GM23338 (cell line): Measurements from ENCODE around the gene KIRREL3. TPM values are rescaled to one million over a fixed set of nuclear protein-coding genes. Genes with fewer than 3 reads are reported as not detected.

Source experiments
- ATAC-seq: fragments of 200-7000 bp; cut with Tn5 transposase; 3 replicates; pipeline ENCODE4 v1.9.1; 2020
- DNase-seq: peaks from one replicate; pipeline ENCODE4 v3.0.0-alpha.2; 2015; ENCODE audit warnings: low spot score
- H2AFZ ChIP-seq: fragments of 200-600 bp; sonication (generic); 2 replicates; pipeline ENCODE4 v1.8.0; 2016; ENCODE audit warnings: antibody characterized with exemption, mild to moderate bottlenecking, moderate library complexity
- H3F3A ChIP-seq: fragments of 200-600 bp; sonication (generic); replicated peaks from 2 replicates; pipeline ENCODE4 v1.8.0; 2017; ENCODE audit warnings: antibody characterized with exemption, mixed run types, low read depth
- H3K27ac ChIP-seq: fragments of 200-600 bp; sonication (generic); 2 replicates; pipeline ENCODE4 v1.6.1; 2016; ENCODE audit warnings: low read depth
- H3K27me3 ChIP-seq: fragments of 200-600 bp; sonication (generic); 2 replicates; pipeline ENCODE4 v1.8.0; 2016; ENCODE audit warnings: mild to moderate bottlenecking, mixed run types, moderate library complexity; ENCODE audit not compliant: insufficient read depth
- H3K36me3 ChIP-seq: fragments of 200-600 bp; sonication (generic); 2 replicates; pipeline ENCODE4 v1.8.0; 2016; ENCODE audit warnings: mild to moderate bottlenecking; ENCODE audit not compliant: insufficient read depth
- H3K4me1 ChIP-seq: fragments of 200-600 bp; sonication (generic); 2 replicates; pipeline ENCODE4 v1.8.0; 2016; ENCODE audit warnings: mild to moderate bottlenecking, moderate library complexity; ENCODE audit not compliant: insufficient read depth
- H3K4me2 ChIP-seq: fragments of 200-600 bp; sonication (generic); 2 replicates; pipeline ENCODE4 v1.7.1; 2017; ENCODE audit warnings: mixed run types
- H3K4me3 ChIP-seq: fragments of 200-600 bp; sonication (generic); 2 replicates; pipeline ENCODE4 v1.6.1; 2016; ENCODE audit warnings: mixed run types
- H3K79me2 ChIP-seq: fragments of 200-600 bp; sonication (generic); replicated peaks from 2 replicates; pipeline ENCODE4 v1.8.0; 2017; ENCODE audit warnings: mild to moderate bottlenecking; ENCODE audit not compliant: insufficient read depth
- H3K9me2 ChIP-seq: fragments of 200-600 bp; sonication (generic); 2 replicates; pipeline ENCODE4 v1.8.0; 2017; ENCODE audit not compliant: insufficient read depth
- H4K20me1 ChIP-seq: fragments of 200-600 bp; sonication (generic); replicated peaks from 2 replicates; pipeline ENCODE4 v1.8.0; 2017; ENCODE audit warnings: mild to moderate bottlenecking; ENCODE audit not compliant: insufficient read depth
- H3K27ac Mint-ChIP-seq: 2 replicates; pipeline ENCODE4 v1.8.0; 2020; ENCODE audit warnings: inconsistent platforms, mild to moderate bottlenecking, moderate library complexity, mixed read lengths
- H3K27me3 Mint-ChIP-seq: 3 replicates; pipeline ENCODE4 v1.8.0; 2022; ENCODE audit warnings: low read depth, mild to moderate bottlenecking, moderate library complexity, mixed read lengths, inconsistent platforms; ENCODE audit not compliant: insufficient read depth, poor library complexity
- H3K36me3 Mint-ChIP-seq: 3 replicates; pipeline ENCODE4 v1.8.0; 2021; ENCODE audit warnings: low read depth, mild to moderate bottlenecking, inconsistent platforms, moderate library complexity, mixed read lengths
- H3K4me1 Mint-ChIP-seq: 3 replicates; pipeline ENCODE4 v1.8.0; 2020; ENCODE audit warnings: mild to moderate bottlenecking, inconsistent platforms, mixed read lengths
- H3K4me3 Mint-ChIP-seq: 3 replicates; pipeline ENCODE4 v1.8.0; 2021; ENCODE audit warnings: moderate library complexity, mild to moderate bottlenecking, inconsistent platforms, mixed read lengths
- H3K9me3 Mint-ChIP-seq: 3 replicates; pipeline ENCODE4 v1.8.0; 2020; ENCODE audit warnings: moderate library complexity, mild to moderate bottlenecking, inconsistent platforms, mixed read lengths
- CREB1 ChIP-seq: fragments of 250-450 bp; sonication (Bioruptor Pico); IDR thresholded peaks from 2 replicates; pipeline ENCODE4 v1.5.0; 2020; ENCODE audit warnings: low read depth, mild to moderate bottlenecking, moderate library complexity
- EZH2 ChIP-seq: fragments of 200-600 bp; sonication (generic); IDR thresholded peaks from one replicate; pipeline ENCODE4 v1.8.0; 2017; ENCODE audit warnings: antibody characterized with exemption, mild to moderate bottlenecking, low read depth; ENCODE audit not compliant: unreplicated experiment
- EZH2phosphoT487 ChIP-seq: fragments of 200-600 bp; sonication (generic); IDR thresholded peaks from one replicate; pipeline ENCODE4 v1.8.1; 2018; ENCODE audit warnings: antibody characterized with exemption; ENCODE audit not compliant: unreplicated experiment
- JUNB ChIP-seq: IDR thresholded peaks from one replicate; pipeline ENCODE4 v1.6.1; 2016; ENCODE audit warnings: antibody characterized with exemption; ENCODE audit not compliant: unreplicated experiment
- NANOG ChIP-seq: IDR thresholded peaks from 2 replicates; pipeline ENCODE4 v1.6.1; 2016; ENCODE audit warnings: antibody characterized with exemption, borderline replicate concordance
- POLR2AphosphoS5 ChIP-seq: IDR thresholded peaks from 2 replicates; pipeline ENCODE4 v1.6.1; 2016; ENCODE audit warnings: antibody characterized with exemption, low read depth
- STAT1 ChIP-seq: IDR thresholded peaks from one replicate; pipeline ENCODE4 v1.6.1; 2016; ENCODE audit warnings: antibody characterized with exemption; ENCODE audit not compliant: unreplicated experiment
- ZNF114 ChIP-seq: fragments of 250-450 bp; sonication (Bioruptor Pico); IDR thresholded peaks from 2 replicates; pipeline ENCODE4 v1.5.0; 2020; ENCODE audit warnings: mild to moderate bottlenecking, moderate library complexity
- ZNF331 ChIP-seq: fragments of 250-450 bp; sonication (Bioruptor Pico); IDR thresholded peaks from 2 replicates; pipeline ENCODE4 v1.5.0; 2020; ENCODE audit warnings: low read depth, mild to moderate bottlenecking, moderate library complexity
- polyA plus RNA-seq: library from polyadenylated mRNA; unstranded; fragments of >200 nt; fragmentation: Nextera tagmentation; extraction: Ambion mirVana; gene quantifications from 2 replicates; pipeline ENCODE4 v1.2.1, GENCODE V29; 2016
- total RNA-seq: library from RNA; depleted of rRNA; stranded (reverse); fragments of >200 nt; shearing (Covaris generic); gene quantifications from 2 replicates; pipeline ENCODE4 v1.2.3, GENCODE V29; 2014
- TF ChIP-seq, protein P1 (sequence below), 2 experiments: fragments of 200-600 bp in 1 of 2; sonication (generic) in 1 of 2; conservative IDR thresholded peaks; 2 replicates each; pipeline versions ENCODE4 v1.5.1 to v1.6.1; 2016 to 2017; ENCODE audit warnings: antibody characterized with exemption in 2 of 2, low read depth in 2 of 2, mild to moderate bottlenecking in 2 of 2, moderate library complexity in 1 of 2
- TF ChIP-seq, protein P2 (sequence below): IDR thresholded peaks from 2 replicates; pipeline ENCODE4 v1.6.1; 2016; ENCODE audit warnings: antibody characterized with exemption
- TF ChIP-seq, protein P3 (sequence below): IDR thresholded peaks from one replicate; pipeline ENCODE4 v1.6.1; 2018; ENCODE audit warnings: antibody characterized with exemption; ENCODE audit not compliant: unreplicated experiment
- TF ChIP-seq, protein P4 (sequence below): fragments of 250-450 bp; sonication (Bioruptor Pico); IDR thresholded peaks from 2 replicates; pipeline ENCODE4 v1.5.0; 2020; ENCODE audit warnings: mild to moderate bottlenecking, moderate library complexity

The KIRREL3 gene
- total and polyA plus RNA-seq, 2 experiments from 2014 or later = 0.13 to 1.5 TPM

DNA sequence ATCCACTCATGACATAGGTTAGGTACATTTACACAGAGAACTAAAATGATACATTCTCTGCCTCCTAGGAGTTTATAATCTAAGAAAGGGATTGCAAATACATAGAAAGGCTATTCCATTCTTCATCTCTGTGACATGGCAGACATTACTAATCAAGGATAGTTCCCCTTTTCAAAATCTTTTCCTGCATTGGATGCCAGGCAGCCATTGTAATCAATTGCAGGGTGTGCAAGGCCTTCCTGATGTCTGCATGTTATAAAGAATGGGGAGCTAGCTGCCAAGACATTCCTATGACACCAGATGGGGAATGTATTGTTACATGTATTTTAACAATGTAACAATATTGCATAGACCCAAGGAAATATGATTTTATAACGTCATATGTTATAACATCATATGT, 82.0 kb downstream of the KIRREL3 start:
- H3K4me2 ChIP-seq = no peak overlapping the region
- no peak overlapping the region for H3K4me3 ChIP-seq
- no peaks in the 10 kb centered on the region for H4K20me1 ChIP-seq
- no peaks in the 10 kb centered on the region for H3F3A ChIP-seq
- no peak overlapping the region for H3K4me3 Mint-ChIP-seq
- DNase-seq = no peak
- no peak overlapping the region for H2AFZ ChIP-seq
- H3K79me2 ChIP-seq = no peaks in the 10 kb centered on the region
- ATAC-seq = no peak
- peaks cover 9% of the 10 kb centered on the region for H3K4me1 Mint-ChIP-seq
- no peak for TF ChIP-seq ZNF114 (CRISPR knock-in tag)
- TF ChIP-seq NANOG = no peak
- no peak for TF ChIP-seq EZH2phosphoT487
- no peak for TF ChIP-seq EZH2
- no peak for TF ChIP-seq ZNF331
- TF ChIP-seq, protein P1, sequence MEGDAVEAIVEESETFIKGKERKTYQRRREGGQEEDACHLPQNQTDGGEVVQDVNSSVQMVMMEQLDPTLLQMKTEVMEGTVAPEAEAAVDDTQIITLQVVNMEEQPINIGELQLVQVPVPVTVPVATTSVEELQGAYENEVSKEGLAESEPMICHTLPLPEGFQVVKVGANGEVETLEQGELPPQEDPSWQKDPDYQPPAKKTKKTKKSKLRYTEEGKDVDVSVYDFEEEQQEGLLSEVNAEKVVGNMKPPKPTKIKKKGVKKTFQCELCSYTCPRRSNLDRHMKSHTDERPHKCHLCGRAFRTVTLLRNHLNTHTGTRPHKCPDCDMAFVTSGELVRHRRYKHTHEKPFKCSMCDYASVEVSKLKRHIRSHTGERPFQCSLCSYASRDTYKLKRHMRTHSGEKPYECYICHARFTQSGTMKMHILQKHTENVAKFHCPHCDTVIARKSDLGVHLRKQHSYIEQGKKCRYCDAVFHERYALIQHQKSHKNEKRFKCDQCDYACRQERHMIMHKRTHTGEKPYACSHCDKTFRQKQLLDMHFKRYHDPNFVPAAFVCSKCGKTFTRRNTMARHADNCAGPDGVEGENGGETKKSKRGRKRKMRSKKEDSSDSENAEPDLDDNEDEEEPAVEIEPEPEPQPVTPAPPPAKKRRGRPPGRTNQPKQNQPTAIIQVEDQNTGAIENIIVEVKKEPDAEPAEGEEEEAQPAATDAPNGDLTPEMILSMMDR (conservative IDR thresholded peaks at IDR 0.05; ENCODE audit: low read depth in 2 of 2) = no peak
- no peak for TF ChIP-seq CREB1 (CRISPR knock-in tag)
- TF ChIP-seq, protein P2, sequence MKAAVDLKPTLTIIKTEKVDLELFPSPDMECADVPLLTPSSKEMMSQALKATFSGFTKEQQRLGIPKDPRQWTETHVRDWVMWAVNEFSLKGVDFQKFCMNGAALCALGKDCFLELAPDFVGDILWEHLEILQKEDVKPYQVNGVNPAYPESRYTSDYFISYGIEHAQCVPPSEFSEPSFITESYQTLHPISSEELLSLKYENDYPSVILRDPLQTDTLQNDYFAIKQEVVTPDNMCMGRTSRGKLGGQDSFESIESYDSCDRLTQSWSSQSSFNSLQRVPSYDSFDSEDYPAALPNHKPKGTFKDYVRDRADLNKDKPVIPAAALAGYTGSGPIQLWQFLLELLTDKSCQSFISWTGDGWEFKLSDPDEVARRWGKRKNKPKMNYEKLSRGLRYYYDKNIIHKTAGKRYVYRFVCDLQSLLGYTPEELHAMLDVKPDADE = no peak
- TF ChIP-seq POLR2AphosphoS5 = no peak
- TF ChIP-seq, protein P3, sequence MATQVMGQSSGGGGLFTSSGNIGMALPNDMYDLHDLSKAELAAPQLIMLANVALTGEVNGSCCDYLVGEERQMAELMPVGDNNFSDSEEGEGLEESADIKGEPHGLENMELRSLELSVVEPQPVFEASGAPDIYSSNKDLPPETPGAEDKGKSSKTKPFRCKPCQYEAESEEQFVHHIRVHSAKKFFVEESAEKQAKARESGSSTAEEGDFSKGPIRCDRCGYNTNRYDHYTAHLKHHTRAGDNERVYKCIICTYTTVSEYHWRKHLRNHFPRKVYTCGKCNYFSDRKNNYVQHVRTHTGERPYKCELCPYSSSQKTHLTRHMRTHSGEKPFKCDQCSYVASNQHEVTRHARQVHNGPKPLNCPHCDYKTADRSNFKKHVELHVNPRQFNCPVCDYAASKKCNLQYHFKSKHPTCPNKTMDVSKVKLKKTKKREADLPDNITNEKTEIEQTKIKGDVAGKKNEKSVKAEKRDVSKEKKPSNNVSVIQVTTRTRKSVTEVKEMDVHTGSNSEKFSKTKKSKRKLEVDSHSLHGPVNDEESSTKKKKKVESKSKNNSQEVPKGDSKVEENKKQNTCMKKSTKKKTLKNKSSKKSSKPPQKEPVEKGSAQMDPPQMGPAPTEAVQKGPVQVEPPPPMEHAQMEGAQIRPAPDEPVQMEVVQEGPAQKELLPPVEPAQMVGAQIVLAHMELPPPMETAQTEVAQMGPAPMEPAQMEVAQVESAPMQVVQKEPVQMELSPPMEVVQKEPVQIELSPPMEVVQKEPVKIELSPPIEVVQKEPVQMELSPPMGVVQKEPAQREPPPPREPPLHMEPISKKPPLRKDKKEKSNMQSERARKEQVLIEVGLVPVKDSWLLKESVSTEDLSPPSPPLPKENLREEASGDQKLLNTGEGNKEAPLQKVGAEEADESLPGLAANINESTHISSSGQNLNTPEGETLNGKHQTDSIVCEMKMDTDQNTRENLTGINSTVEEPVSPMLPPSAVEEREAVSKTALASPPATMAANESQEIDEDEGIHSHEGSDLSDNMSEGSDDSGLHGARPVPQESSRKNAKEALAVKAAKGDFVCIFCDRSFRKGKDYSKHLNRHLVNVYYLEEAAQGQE = no peak
- TF ChIP-seq JUNB = no peak
- TF ChIP-seq, protein P4, sequence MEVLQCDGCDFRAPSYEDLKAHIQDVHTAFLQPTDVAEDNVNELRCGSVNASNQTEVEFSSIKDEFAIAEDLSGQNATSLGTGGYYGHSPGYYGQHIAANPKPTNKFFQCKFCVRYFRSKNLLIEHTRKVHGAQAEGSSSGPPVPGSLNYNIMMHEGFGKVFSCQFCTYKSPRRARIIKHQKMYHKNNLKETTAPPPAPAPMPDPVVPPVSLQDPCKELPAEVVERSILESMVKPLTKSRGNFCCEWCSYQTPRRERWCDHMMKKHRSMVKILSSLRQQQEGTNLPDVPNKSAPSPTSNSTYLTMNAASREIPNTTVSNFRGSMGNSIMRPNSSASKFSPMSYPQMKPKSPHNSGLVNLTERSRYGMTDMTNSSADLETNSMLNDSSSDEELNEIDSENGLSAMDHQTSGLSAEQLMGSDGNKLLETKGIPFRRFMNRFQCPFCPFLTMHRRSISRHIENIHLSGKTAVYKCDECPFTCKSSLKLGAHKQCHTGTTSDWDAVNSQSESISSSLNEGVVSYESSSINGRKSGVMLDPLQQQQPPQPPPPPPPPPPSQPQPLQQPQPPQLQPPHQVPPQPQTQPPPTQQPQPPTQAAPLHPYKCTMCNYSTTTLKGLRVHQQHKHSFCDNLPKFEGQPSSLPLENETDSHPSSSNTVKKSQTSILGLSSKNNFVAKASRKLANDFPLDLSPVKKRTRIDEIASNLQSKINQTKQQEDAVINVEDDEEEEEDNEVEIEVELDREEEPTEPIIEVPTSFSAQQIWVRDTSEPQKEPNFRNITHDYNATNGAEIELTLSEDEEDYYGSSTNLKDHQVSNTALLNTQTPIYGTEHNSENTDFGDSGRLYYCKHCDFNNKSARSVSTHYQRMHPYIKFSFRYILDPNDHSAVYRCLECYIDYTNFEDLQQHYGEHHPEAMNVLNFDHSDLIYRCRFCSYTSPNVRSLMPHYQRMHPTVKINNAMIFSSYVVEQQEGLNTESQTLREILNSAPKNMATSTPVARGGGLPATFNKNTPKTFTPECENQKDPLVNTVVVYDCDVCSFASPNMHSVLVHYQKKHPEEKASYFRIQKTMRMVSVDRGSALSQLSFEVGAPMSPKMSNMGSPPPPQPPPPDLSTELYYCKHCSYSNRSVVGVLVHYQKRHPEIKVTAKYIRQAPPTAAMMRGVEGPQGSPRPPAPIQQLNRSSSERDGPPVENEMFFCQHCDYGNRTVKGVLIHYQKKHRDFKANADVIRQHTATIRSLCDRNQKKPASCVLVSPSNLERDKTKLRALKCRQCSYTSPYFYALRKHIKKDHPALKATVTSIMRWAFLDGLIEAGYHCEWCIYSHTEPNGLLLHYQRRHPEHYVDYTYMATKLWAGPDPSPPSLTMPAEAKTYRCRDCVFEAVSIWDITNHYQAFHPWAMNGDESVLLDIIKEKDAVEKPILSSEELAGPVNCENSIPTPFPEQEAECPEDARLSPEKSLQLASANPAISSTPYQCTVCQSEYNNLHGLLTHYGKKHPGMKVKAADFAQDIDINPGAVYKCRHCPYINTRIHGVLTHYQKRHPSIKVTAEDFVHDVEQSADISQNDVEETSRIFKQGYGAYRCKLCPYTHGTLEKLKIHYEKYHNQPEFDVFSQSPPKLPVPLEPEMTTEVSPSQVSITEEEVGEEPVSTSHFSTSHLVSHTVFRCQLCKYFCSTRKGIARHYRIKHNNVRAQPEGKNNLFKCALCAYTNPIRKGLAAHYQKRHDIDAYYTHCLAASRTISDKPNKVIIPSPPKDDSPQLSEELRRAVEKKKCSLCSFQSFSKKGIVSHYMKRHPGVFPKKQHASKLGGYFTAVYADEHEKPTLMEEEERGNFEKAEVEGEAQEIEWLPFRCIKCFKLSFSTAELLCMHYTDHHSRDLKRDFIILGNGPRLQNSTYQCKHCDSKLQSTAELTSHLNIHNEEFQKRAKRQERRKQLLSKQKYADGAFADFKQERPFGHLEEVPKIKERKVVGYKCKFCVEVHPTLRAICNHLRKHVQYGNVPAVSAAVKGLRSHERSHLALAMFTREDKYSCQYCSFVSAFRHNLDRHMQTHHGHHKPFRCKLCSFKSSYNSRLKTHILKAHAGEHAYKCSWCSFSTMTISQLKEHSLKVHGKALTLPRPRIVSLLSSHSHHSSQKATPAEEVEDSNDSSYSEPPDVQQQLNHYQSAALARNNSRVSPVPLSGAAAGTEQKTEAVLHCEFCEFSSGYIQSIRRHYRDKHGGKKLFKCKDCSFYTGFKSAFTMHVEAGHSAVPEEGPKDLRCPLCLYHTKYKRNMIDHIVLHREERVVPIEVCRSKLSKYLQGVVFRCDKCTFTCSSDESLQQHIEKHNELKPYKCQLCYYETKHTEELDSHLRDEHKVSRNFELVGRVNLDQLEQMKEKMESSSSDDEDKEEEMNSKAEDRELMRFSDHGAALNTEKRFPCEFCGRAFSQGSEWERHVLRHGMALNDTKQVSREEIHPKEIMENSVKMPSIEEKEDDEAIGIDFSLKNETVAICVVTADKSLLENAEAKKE = no peak
- TF ChIP-seq STAT1 = no peak
- no peaks in the 10 kb centered on the region for H3K36me3 ChIP-seq
- H3K9me3 Mint-ChIP-seq = no peaks in the 10 kb centered on the region
- no peaks in the 10 kb centered on the region for H3K36me3 Mint-ChIP-seq
- H3K27ac Mint-ChIP-seq = no peak overlapping the region
- H3K27ac ChIP-seq = no peak overlapping the region
- H3K27me3 ChIP-seq = no peaks in the 10 kb centered on the region
- no peaks in the 10 kb centered on the region for H3K4me1 ChIP-seq
- peaks cover 2% of the 10 kb centered on the region for H3K27me3 Mint-ChIP-seq
- H3K9me2 ChIP-seq = peaks cover 7% of the 10 kb centered on the region; the same call in 1 of the 2 replicates
